Fibroblast of lung (primary cell): ENCODE measurements around the gene ALG8. TPM values are rescaled to one million over a fixed set of nuclear protein-coding genes. Genes with fewer than 3 reads are reported as not detected.

Experiments used
- DNase-seq, 2 donors: peaks; one replicate each; pipeline versions ENCODE4 v3.0.0 to v3.0.0-alpha.2; 2010; ENCODE audit warnings: low read depth in 2 of 2
- H2AFZ ChIP-seq: 2 replicates; pipeline ENCODE4 v1.5.1; 2012; ENCODE audit warnings: low read length, control low read depth, inconsistent platforms
- H3K27ac ChIP-seq: 2 replicates; pipeline ENCODE4 v1.5.1; 2011; ENCODE audit warnings: low read length, control low read depth; ENCODE audit not compliant: insufficient read depth
- H3K27me3 ChIP-seq: 2 replicates; pipeline ENCODE4 v1.5.1; 2011; ENCODE audit warnings: mild to moderate bottlenecking, low read length; ENCODE audit not compliant: control insufficient read depth, insufficient read depth
- H3K36me3 ChIP-seq: 2 replicates; pipeline ENCODE4 v1.5.1; 2011; ENCODE audit warnings: low read length; ENCODE audit not compliant: control insufficient read depth, insufficient read depth
- H3K4me1 ChIP-seq: 2 replicates; pipeline ENCODE4 v1.5.1; 2011; ENCODE audit warnings: low read length; ENCODE audit not compliant: control insufficient read depth, insufficient read depth; ENCODE audit errors: extremely low read depth
- H3K4me2 ChIP-seq: 2 replicates; pipeline ENCODE4 v1.5.1; 2011; ENCODE audit warnings: low read length, control low read depth; ENCODE audit not compliant: insufficient read depth; ENCODE audit errors: extremely low read depth
- H3K4me3 ChIP-seq, 4 experiments: fragments of 200-600 bp in 1 of 4; sonication (generic) in 1 of 4; replicated peaks in 1 of 4; 2 replicates each; pipeline ENCODE4 v1.5.1; 2011 to 2016; ENCODE audit warnings: low read length in 4 of 4, low read depth in 3 of 4, mild to moderate bottlenecking in 3 of 4, control low read depth in 2 of 4, inconsistent platforms in 1 of 4, mixed read lengths in 1 of 4; ENCODE audit not compliant: insufficient read depth in 1 of 4; ENCODE audit errors: control extremely low read depth in 1 of 4
- H3K79me2 ChIP-seq: 2 replicates; pipeline ENCODE4 v1.5.1; 2012; ENCODE audit warnings: mild to moderate bottlenecking, low read length, inconsistent platforms; ENCODE audit not compliant: control insufficient read depth, insufficient read depth
- H3K9ac ChIP-seq: 2 replicates; pipeline ENCODE4 v1.5.1; 2011; ENCODE audit warnings: mild to moderate bottlenecking, low read length, control low read depth; ENCODE audit not compliant: insufficient read depth
- H3K9me3 ChIP-seq: 2 replicates; pipeline ENCODE4 v1.5.1; 2012; ENCODE audit warnings: low read depth, low read length; ENCODE audit not compliant: control insufficient read depth, insufficient read depth
- H4K20me1 ChIP-seq: 2 replicates; pipeline ENCODE4 v1.5.1; 2011; ENCODE audit warnings: low read length; ENCODE audit not compliant: control insufficient read depth, insufficient read depth; ENCODE audit errors: extremely low read depth
- EZH2 ChIP-seq: IDR thresholded peaks from 2 replicates; pipeline ENCODE4 v1.5.1; 2012; ENCODE audit warnings: low read length, control low read depth, mild to moderate bottlenecking; ENCODE audit errors: missing control alignments
- polyA plus RNA-seq, 2 donors: library from polyadenylated mRNA; depleted of rRNA in 1 of 2; stranded (reverse) in 1 of 2; unstranded in 1 of 2; fragments of >200 nt; gene quantifications; 2 replicates each; pipeline ENCODE4 v1.2.1, GENCODE V29; 2011 to 2012; ENCODE audit warnings: missing spikeins in 1 of 2
- total RNA-seq: library from RNA; depleted of rRNA; stranded (reverse); fragments of >200 nt; gene quantifications from 2 replicates; pipeline ENCODE4 v1.2.1, GENCODE V29; 2014
- TF ChIP-seq, protein P1 (sequence below), 2 donors: IDR thresholded peaks in 1 of 2; conservative IDR thresholded peaks in 1 of 2; 1 replicate in 1 of 2; 2 replicates in 1 of 2; pipeline ENCODE4 v1.5.1; 2011 to 2012; ENCODE audit warnings: low read length in 2 of 2, control low read depth in 1 of 2, inconsistent platforms in 1 of 2, low read depth in 1 of 2, mild to moderate bottlenecking in 1 of 2

ALG8 gene
- total and polyA plus RNA-seq, 2 donors (not counting 1 experiment from before 2014, with no cell fraction given), result 33.7 to 49.6 TPM

DNA sequence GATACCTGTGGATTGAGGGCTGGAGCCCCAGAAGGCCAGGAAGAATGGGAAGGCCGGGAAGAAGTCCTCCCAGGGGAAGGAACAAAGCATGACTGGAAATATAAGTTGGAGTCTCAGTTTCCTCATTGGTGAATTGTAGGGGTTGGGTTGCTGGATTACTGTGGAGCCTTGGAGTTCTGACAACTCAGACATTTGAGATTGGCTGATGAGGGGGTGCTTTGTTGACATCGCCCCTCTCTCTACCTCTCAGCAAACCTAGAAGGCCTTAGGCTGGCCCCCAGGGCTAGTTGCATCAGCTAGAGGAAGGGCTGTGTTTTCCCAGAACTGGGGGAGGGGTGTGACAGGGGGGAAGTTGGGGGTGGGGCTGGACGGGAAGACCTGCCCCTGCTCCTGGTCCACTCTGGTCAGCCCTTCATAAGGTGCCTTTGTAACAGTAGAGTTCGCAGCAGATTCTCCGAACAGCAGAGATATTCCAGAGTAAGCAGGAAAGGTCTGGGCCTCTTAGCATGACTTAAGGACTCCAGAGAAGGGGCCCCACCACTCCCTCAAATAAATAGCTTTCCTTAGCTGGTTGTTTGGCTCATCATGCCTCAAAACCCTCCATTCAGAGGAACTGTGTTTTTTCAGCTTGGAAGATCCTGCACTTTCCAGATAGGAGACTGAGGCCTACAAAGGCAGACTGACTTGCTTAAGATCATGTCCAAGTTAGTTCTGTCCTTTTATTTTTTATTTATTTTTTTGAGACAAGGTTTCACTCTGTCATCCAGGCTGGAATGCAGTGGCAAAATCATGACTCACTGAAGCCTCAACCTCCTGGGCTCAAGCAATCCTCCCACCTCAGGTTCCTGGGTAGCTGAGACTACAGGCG, 88.2 kb downstream of the ALG8 start:
- DNase-seq, result peak; percentile 32 to 78
- no peaks in the 10 kb centered on the region for H3K79me2 ChIP-seq
- H3K27me3 ChIP-seq, result no peaks in the 10 kb centered on the region
- H3K4me3 ChIP-seq, result no peak overlapping the region
- no peak for TF ChIP-seq EZH2
- TF ChIP-seq, protein P1, sequence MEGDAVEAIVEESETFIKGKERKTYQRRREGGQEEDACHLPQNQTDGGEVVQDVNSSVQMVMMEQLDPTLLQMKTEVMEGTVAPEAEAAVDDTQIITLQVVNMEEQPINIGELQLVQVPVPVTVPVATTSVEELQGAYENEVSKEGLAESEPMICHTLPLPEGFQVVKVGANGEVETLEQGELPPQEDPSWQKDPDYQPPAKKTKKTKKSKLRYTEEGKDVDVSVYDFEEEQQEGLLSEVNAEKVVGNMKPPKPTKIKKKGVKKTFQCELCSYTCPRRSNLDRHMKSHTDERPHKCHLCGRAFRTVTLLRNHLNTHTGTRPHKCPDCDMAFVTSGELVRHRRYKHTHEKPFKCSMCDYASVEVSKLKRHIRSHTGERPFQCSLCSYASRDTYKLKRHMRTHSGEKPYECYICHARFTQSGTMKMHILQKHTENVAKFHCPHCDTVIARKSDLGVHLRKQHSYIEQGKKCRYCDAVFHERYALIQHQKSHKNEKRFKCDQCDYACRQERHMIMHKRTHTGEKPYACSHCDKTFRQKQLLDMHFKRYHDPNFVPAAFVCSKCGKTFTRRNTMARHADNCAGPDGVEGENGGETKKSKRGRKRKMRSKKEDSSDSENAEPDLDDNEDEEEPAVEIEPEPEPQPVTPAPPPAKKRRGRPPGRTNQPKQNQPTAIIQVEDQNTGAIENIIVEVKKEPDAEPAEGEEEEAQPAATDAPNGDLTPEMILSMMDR (conservative IDR thresholded peaks at IDR 0.05 in 1 of 2, IDR thresholded peaks at IDR 0.05 in 1 of 2; ENCODE audit: low read depth in 1 of 2, low read length in 2 of 2), result no peak
- no peaks in the 10 kb centered on the region for H3K36me3 ChIP-seq
- H3K9me3 ChIP-seq, result no peaks in the 10 kb centered on the region
- peaks cover 7% of the 10 kb centered on the region for H3K4me1 ChIP-seq
- H3K9ac ChIP-seq, result peak overlapping the region; percentile 16
- no peak overlapping the region for H3K4me2 ChIP-seq
- H4K20me1 ChIP-seq, result no peaks in the 10 kb centered on the region
- H2AFZ ChIP-seq, result peak overlapping the region; percentile 85
- peak overlapping the region; percentile 71 for H3K27ac ChIP-seq

Other genes starting within 250 kb of the ALG8 start
- 32.4 and 38.6 TPM in 2 replicates for gene INTS4, start 145.0 kb downstream of the ALG8 start, total RNA-seq
- gene INTS4, start 145.0 kb downstream of the ALG8 start, polyA plus RNA-seq, result 17.2 and 20.8 TPM in 2 replicates
- 0.33 and 0.77 TPM in 2 replicates for gene KCTD14, start 116.3 kb downstream of the ALG8 start, total RNA-seq
- 2.5 and 3.2 TPM in 2 replicates for gene KCTD14, start 116.3 kb downstream of the ALG8 start, polyA plus RNA-seq
- under 0.01 TPM in 1 of 2 replicates, not detected in the other for gene THRSP, start 75.8 kb downstream of the ALG8 start, total RNA-seq
- gene THRSP, start 75.8 kb downstream of the ALG8 start, polyA plus RNA-seq, result 0.19 TPM in 1 of 2 replicates, not detected in the other
- gene NDUFC2, start 59.8 kb downstream of the ALG8 start, total RNA-seq, result 60.9 and 101 TPM in 2 replicates
- 93.9 and 113 TPM in 2 replicates for gene NDUFC2, start 59.8 kb downstream of the ALG8 start, polyA plus RNA-seq
- 7.2 and 8.1 TPM in 2 replicates for gene KCTD21, start 49.0 kb upstream of the ALG8 start, total RNA-seq
- 13.0 and 15.9 TPM in 2 replicates for gene KCTD21, start 49.0 kb upstream of the ALG8 start, polyA plus RNA-seq
- 7.2 and 13.0 TPM in 2 replicates for gene USP35, start 49.3 kb upstream of the ALG8 start, total RNA-seq
- 4.6 and 4.8 TPM in 2 replicates for gene USP35, start 49.3 kb upstream of the ALG8 start, polyA plus RNA-seq